GM12873 (cell line): ENCODE results near the gene NT5M.

ENCODE experiments used
- TF ChIP-seq, protein P1 (sequence below): IDR thresholded peaks from 2 replicates; pipeline ENCODE4 v1.5.1; 2012; ENCODE audit warnings: low read depth, mild to moderate bottlenecking, moderate library complexity, low read length, control low read depth; ENCODE audit not compliant: insufficient read depth; ENCODE audit errors: missing control alignments

Gene NT5M

DNA sequence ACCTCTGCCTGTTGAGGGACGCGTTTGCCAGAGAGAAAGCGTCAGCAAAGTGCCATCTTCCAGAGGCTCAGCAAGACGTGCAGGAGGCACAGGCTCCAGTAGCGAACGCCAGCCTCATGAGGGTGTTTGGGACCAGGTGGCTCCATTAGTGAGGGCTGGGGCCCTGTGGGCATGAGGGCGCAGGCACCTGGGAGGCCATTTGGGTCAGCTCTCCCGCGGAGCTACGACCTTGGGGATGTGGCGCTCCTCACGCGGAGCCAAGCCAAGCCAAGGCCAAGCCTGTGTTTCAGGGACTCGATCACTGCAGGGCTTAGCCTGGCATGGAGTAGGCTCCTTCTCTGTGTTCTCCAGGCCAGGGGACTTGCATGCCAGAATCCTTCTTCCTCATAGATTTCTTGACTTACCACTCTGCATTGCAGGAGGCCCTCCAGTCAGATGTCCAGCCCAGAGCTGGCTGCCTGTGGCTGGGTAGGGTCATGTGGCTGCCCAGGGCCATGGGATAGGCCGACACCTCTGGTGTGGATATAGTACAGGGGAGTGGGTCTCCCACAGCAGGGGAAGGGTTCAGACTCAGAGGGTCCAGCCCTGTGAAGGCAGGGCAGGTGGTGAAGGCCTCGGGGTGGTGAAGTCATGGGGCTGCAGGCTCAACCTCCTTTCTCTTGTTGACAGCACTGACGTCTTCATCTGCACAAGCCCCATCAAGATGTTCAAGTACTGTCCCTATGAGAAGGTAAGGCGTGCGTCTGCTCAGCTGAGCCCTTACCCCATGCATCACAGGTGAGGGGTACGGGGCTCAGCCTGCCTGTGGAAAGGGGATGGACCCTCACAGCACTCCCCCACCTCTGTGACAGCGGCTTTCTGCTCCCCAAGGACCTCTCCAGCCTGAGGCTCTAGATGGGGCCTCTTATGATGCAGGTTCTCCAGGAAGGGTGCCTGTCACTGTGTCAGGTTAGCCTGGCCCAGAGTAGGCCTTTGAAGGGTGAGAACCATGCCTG lies 19.6 kb downstream of the NT5M start:
- TF ChIP-seq, protein P1, sequence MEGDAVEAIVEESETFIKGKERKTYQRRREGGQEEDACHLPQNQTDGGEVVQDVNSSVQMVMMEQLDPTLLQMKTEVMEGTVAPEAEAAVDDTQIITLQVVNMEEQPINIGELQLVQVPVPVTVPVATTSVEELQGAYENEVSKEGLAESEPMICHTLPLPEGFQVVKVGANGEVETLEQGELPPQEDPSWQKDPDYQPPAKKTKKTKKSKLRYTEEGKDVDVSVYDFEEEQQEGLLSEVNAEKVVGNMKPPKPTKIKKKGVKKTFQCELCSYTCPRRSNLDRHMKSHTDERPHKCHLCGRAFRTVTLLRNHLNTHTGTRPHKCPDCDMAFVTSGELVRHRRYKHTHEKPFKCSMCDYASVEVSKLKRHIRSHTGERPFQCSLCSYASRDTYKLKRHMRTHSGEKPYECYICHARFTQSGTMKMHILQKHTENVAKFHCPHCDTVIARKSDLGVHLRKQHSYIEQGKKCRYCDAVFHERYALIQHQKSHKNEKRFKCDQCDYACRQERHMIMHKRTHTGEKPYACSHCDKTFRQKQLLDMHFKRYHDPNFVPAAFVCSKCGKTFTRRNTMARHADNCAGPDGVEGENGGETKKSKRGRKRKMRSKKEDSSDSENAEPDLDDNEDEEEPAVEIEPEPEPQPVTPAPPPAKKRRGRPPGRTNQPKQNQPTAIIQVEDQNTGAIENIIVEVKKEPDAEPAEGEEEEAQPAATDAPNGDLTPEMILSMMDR: no peak

DNA sequence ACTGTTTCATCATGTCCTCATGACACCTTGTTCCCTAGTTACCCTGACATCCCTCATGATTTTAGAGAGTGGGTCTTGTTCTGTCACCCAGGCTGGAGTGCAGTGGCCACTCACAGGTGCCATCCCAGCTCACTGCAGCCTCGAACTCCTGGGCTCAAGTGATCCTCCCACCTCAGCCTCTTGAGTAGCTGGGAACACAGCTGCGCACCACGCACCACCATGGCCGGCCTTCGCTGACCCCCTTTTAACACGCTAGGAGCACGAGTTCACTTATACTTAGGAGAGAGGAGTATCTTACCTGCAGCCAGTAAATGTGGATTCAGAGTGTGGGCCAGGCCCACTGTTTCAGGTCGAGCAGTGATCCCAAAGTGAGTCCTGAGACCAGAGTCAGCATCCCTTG lies 21.4 kb downstream of the NT5M start:
- TF ChIP-seq, protein P1: no peak

DNA sequence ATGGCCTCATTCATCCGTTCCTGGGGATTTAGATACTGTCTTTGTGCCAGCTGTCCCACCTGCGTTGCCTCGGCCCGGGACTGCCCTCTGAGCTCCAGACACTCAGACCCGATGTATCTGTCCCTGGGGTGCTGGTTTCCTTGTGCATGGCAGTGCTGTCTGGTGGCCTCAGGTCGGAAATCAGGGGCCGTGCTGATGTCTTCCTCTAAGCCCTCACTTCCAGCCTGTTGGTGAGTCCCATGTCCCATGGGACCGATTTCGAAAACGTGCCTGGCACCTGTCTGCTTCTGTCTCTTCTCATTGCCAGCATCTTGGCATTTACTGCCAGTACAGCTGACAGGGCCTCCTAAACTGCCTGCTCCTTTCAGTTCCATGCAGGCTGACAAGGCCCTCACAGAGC lies 22.1 kb downstream of the NT5M start:
- TF ChIP-seq, protein P1: no peak

DNA sequence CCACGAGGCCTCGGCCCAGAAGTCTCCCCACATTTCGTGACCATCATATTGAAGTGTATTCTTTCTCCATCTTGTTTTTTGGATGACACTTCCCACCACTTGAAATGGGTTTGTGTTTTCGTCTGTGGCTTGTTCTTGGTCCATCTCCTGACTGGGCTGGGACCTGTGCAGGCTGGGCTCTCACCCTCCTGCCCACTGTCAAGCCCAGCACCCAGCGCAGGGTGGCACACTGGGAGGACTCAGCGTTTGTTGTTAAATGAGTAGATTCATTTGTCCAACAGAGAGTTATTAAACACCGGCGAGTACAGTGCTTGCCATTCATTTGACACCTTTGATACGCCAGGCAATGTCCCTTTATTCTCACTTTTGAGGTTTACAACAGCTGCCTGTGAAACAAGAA lies 22.6 kb downstream of the NT5M start:
- TF ChIP-seq, protein P1: no peak

DNA sequence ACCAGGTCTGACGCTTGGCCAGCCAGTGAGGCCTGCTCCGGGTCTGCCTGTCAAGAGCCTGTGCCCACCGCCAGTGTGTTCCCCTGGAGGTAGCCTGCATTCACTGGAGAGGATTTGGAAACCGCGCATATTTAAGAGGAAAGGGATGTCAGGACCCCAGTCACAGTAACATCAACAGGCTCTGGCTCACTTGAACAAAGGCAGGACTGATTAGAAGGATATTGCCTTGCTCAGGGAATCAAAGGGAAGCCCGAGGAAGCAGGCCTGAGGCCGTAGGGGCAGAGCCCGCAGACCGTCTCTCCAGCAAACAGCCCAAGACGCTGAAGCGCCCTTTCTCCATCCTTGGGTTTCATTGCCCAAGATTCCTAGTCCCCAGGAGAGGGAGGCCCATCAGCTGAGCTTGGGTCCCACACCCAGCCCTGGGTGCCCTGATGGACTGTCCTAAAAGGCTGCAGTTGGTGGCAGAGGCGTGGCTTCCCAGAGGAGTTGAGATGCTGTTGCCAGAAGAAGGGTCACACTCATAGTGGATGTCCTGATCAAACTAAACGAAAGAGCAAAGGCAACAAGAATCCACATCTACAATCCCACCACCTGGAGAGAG lies 23.2 kb downstream of the NT5M start:
- TF ChIP-seq, protein P1: no peak

DNA sequence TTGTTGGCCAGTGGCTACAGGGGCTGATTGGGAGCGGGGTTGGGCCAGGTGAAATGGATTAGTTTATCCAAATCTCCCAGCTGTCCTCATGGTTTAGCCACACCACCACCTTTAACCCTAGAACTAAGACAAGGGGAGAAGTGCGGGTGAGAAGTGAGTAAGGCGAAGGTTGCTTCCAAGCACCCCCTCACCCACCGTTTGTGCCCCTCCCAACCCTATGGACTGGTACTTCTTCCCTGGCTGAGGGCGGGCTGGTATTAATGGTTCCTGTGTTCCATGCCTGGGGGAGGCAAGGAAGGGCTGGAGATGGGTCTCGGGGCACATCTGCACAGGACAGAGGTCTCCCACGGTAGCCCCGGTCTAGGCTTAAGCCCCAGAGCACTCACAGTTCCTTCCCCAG lies 25.1 kb downstream of the NT5M start:
- TF ChIP-seq, protein P1: no peak

DNA sequence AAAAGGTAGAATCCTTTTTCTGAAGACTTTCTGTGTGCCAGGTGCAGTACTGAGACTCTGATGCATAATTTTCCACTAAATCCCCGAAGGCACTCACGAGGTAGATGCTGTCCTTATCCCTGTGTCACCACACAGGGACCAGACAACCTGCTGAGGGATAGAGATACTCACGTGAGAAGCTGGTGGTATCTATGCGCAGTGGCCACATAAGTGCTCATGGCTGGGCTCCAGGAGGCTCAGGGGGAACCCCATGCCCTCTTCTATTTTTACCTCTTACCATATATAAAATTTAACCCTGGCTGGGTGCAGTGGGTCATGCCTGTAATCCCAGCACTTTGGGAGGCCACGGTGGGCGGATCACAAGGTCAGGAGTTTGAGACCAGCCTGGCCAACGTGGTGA lies 38.3 kb downstream of the NT5M start:
- TF ChIP-seq, protein P1: no peak
